GM12892 (cell line): ENCODE measurements around the gene MTUS2.

Experiments
- POLR2AphosphoS5 ChIP-seq: IDR thresholded peaks from 2 replicates; pipeline ENCODE4 v1.6.1; 2011; ENCODE audit warnings: low read depth, low read length, control low read depth
- TAF1 ChIP-seq: IDR thresholded peaks from 2 replicates; pipeline ENCODE4 v1.6.1; 2011; ENCODE audit warnings: low read depth, mild to moderate bottlenecking, control low read depth, low read length, borderline replicate concordance

DNA sequence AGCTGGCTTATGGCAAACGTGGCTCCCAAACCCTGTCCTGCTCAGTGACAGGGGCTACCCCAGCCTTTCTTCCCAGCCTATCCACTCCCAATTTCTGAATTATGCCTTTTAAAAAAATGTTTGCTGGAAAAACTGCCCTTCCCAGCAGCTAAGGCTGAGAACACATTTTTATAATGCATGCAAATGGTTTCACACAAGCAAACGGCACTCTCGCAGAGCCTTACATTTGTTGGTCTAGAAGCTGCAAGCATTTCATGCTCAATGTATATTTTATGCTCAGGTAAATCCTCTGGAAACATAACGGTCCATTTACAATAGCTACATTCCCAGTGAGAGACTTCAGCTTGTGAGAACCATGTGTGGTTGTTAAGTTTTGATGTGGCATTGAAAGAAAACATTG, 713.9 kb downstream of the MTUS2 start:
- no peak for TF ChIP-seq TAF1
- no peak for TF ChIP-seq POLR2AphosphoS5
